GM23338 (cell line): ENCODE results near the gene FOXC2. TPM values are rescaled to one million over a fixed set of nuclear protein-coding genes. Genes with fewer than 3 reads are reported as not detected.

ENCODE experiments used
- ATAC-seq: fragments of 200-7000 bp; cut with Tn5 transposase; 3 replicates; pipeline ENCODE4 v1.9.1; 2020
- DNase-seq: peaks from one replicate; pipeline ENCODE4 v3.0.0-alpha.2; 2015; ENCODE audit warnings: low spot score
- H2AFZ ChIP-seq: fragments of 200-600 bp; sonication (generic); 2 replicates; pipeline ENCODE4 v1.8.0; 2016; ENCODE audit warnings: antibody characterized with exemption, mild to moderate bottlenecking, moderate library complexity
- H3F3A ChIP-seq: fragments of 200-600 bp; sonication (generic); replicated peaks from 2 replicates; pipeline ENCODE4 v1.8.0; 2017; ENCODE audit warnings: antibody characterized with exemption, mixed run types, low read depth
- H3K27ac ChIP-seq: fragments of 200-600 bp; sonication (generic); 2 replicates; pipeline ENCODE4 v1.6.1; 2016; ENCODE audit warnings: low read depth
- H3K27me3 ChIP-seq: fragments of 200-600 bp; sonication (generic); 2 replicates; pipeline ENCODE4 v1.8.0; 2016; ENCODE audit warnings: mild to moderate bottlenecking, mixed run types, moderate library complexity; ENCODE audit not compliant: insufficient read depth
- H3K36me3 ChIP-seq: fragments of 200-600 bp; sonication (generic); 2 replicates; pipeline ENCODE4 v1.8.0; 2016; ENCODE audit warnings: mild to moderate bottlenecking; ENCODE audit not compliant: insufficient read depth
- H3K4me1 ChIP-seq: fragments of 200-600 bp; sonication (generic); 2 replicates; pipeline ENCODE4 v1.8.0; 2016; ENCODE audit warnings: mild to moderate bottlenecking, moderate library complexity; ENCODE audit not compliant: insufficient read depth
- H3K4me2 ChIP-seq: fragments of 200-600 bp; sonication (generic); 2 replicates; pipeline ENCODE4 v1.7.1; 2017; ENCODE audit warnings: mixed run types
- H3K4me3 ChIP-seq: fragments of 200-600 bp; sonication (generic); 2 replicates; pipeline ENCODE4 v1.6.1; 2016; ENCODE audit warnings: mixed run types
- H3K79me2 ChIP-seq: fragments of 200-600 bp; sonication (generic); replicated peaks from 2 replicates; pipeline ENCODE4 v1.8.0; 2017; ENCODE audit warnings: mild to moderate bottlenecking; ENCODE audit not compliant: insufficient read depth
- H3K9me2 ChIP-seq: fragments of 200-600 bp; sonication (generic); 2 replicates; pipeline ENCODE4 v1.8.0; 2017; ENCODE audit not compliant: insufficient read depth
- H4K20me1 ChIP-seq: fragments of 200-600 bp; sonication (generic); replicated peaks from 2 replicates; pipeline ENCODE4 v1.8.0; 2017; ENCODE audit warnings: mild to moderate bottlenecking; ENCODE audit not compliant: insufficient read depth
- H3K27ac Mint-ChIP-seq: 2 replicates; pipeline ENCODE4 v1.8.0; 2020; ENCODE audit warnings: inconsistent platforms, mild to moderate bottlenecking, moderate library complexity, mixed read lengths
- H3K27me3 Mint-ChIP-seq: 3 replicates; pipeline ENCODE4 v1.8.0; 2022; ENCODE audit warnings: low read depth, mild to moderate bottlenecking, moderate library complexity, mixed read lengths, inconsistent platforms; ENCODE audit not compliant: insufficient read depth, poor library complexity
- H3K36me3 Mint-ChIP-seq: 3 replicates; pipeline ENCODE4 v1.8.0; 2021; ENCODE audit warnings: low read depth, mild to moderate bottlenecking, inconsistent platforms, moderate library complexity, mixed read lengths
- H3K4me1 Mint-ChIP-seq: 3 replicates; pipeline ENCODE4 v1.8.0; 2020; ENCODE audit warnings: mild to moderate bottlenecking, inconsistent platforms, mixed read lengths
- H3K4me3 Mint-ChIP-seq: 3 replicates; pipeline ENCODE4 v1.8.0; 2021; ENCODE audit warnings: moderate library complexity, mild to moderate bottlenecking, inconsistent platforms, mixed read lengths
- H3K9me3 Mint-ChIP-seq: 3 replicates; pipeline ENCODE4 v1.8.0; 2020; ENCODE audit warnings: moderate library complexity, mild to moderate bottlenecking, inconsistent platforms, mixed read lengths
- CREB1 ChIP-seq: fragments of 250-450 bp; sonication (Bioruptor Pico); IDR thresholded peaks from 2 replicates; pipeline ENCODE4 v1.5.0; 2020; ENCODE audit warnings: low read depth, mild to moderate bottlenecking, moderate library complexity
- EZH2 ChIP-seq: fragments of 200-600 bp; sonication (generic); IDR thresholded peaks from one replicate; pipeline ENCODE4 v1.8.0; 2017; ENCODE audit warnings: antibody characterized with exemption, mild to moderate bottlenecking, low read depth; ENCODE audit not compliant: unreplicated experiment
- EZH2phosphoT487 ChIP-seq: fragments of 200-600 bp; sonication (generic); IDR thresholded peaks from one replicate; pipeline ENCODE4 v1.8.1; 2018; ENCODE audit warnings: antibody characterized with exemption; ENCODE audit not compliant: unreplicated experiment
- STAT1 ChIP-seq: IDR thresholded peaks from one replicate; pipeline ENCODE4 v1.6.1; 2016; ENCODE audit warnings: antibody characterized with exemption; ENCODE audit not compliant: unreplicated experiment
- ZNF114 ChIP-seq: fragments of 250-450 bp; sonication (Bioruptor Pico); IDR thresholded peaks from 2 replicates; pipeline ENCODE4 v1.5.0; 2020; ENCODE audit warnings: mild to moderate bottlenecking, moderate library complexity
- polyA plus RNA-seq: library from polyadenylated mRNA; unstranded; fragments of >200 nt; fragmentation: Nextera tagmentation; extraction: Ambion mirVana; gene quantifications from 2 replicates; pipeline ENCODE4 v1.2.1, GENCODE V29; 2016
- total RNA-seq: library from RNA; depleted of rRNA; stranded (reverse); fragments of >200 nt; shearing (Covaris generic); gene quantifications from 2 replicates; pipeline ENCODE4 v1.2.3, GENCODE V29; 2014
- TF ChIP-seq, protein P1 (sequence below), 2 experiments: fragments of 200-600 bp in 1 of 2; sonication (generic) in 1 of 2; conservative IDR thresholded peaks; 2 replicates each; pipeline versions ENCODE4 v1.5.1 to v1.6.1; 2016 to 2017; ENCODE audit warnings: antibody characterized with exemption in 2 of 2, low read depth in 2 of 2, mild to moderate bottlenecking in 2 of 2, moderate library complexity in 1 of 2
- TF ChIP-seq, protein P2 (sequence below): fragments of 250-450 bp; sonication (Bioruptor Pico); IDR thresholded peaks from 2 replicates; pipeline ENCODE4 v1.5.0; 2020; ENCODE audit warnings: mild to moderate bottlenecking, moderate library complexity
- TF ChIP-seq, protein P3 (sequence below): IDR thresholded peaks from one replicate; pipeline ENCODE4 v1.6.1; 2018; ENCODE audit warnings: antibody characterized with exemption; ENCODE audit not compliant: unreplicated experiment

Gene FOXC2
- total and polyA plus RNA-seq, 2 experiments from 2014 or later = 0.16 TPM; not detected in 1

GRCh38 chr16:86578061-86578599 lies 11.5 kb downstream of the FOXC2 start, which contains the start of gene FOXL1:
FOXL1 (plus strand) TSS chr16:86578549; CDS start chr16:86578724, 175 bp downstream.
- no peak for TF ChIP-seq STAT1
- TF ChIP-seq EZH2 = peak; percentile 72
- no peak for TF ChIP-seq CREB1 (CRISPR knock-in tag)
- TF ChIP-seq ZNF114 (CRISPR knock-in tag) = no peak
- peak within 1 kb of the TSS; percentile 90 for H2AFZ ChIP-seq
- peaks cover 39% of the 10 kb centered on the region for H3K4me1 ChIP-seq

DNA sequence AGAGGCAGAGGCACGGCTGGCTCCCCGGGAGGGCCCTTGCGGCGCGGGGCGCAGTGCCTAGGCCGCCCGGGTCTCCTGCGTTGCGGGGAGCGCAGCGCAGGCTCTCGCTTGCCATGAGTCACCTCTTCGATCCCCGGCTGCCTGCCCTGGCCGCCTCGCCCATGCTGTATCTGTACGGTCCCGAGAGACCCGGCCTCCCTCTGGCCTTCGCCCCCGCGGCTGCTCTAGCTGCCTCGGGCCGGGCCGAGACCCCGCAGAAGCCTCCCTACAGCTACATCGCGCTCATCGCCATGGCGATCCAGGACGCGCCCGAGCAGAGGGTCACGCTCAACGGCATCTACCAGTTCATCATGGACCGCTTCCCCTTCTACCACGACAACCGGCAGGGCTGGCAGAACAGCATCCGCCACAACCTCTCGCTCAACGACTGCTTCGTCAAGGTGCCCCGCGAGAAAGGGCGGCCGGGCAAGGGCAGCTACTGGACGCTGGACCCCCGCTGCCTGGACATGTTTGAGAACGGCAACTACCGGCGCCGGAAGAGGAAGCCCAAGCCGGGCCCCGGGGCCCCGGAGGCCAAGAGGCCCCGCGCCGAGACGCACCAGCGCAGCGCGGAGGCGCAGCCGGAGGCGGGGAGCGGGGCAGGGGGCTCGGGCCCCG lies 12.1 kb downstream of the FOXC2 start:
- Mint-ChIP-seq H3K9me3 (no peaks in the 10 kb centered on the region; the same call in 2 of the 3 replicates), H3K27ac (no peak overlapping the region), H3K4me1 (peaks cover 48% of the 10 kb centered on the region), H3K36me3 (no peaks in the 10 kb centered on the region; the same call in 2 of the 3 replicates), H3K4me3 (peak overlapping the region; percentile 85), H3K27me3 (peaks cover 79% of the 10 kb centered on the region)
- peak; percentile 55 for DNase-seq
- H3K36me3 ChIP-seq = no peaks in the 10 kb centered on the region
- H3K4me3 ChIP-seq = peak overlapping the region; percentile 75
- H3K27me3 ChIP-seq = peaks cover 97% of the 10 kb centered on the region
- peak overlapping the region; percentile 93 for H3K4me2 ChIP-seq
- H4K20me1 ChIP-seq = peaks cover 14% of the 10 kb centered on the region; the same call in 1 of the 2 replicates
- peak; percentile 17 for ATAC-seq
- H3K9me2 ChIP-seq = no peaks in the 10 kb centered on the region
- H3K79me2 ChIP-seq = no peaks in the 10 kb centered on the region
- H3F3A ChIP-seq = peaks cover 7% of the 10 kb centered on the region
- peaks cover 35% of the 10 kb centered on the region for H3K4me1 ChIP-seq
- no peak overlapping the region for H3K27ac ChIP-seq
- H2AFZ ChIP-seq = peak overlapping the region; percentile 90; the same call in 1 of the 2 replicates
- TF ChIP-seq, protein P1, sequence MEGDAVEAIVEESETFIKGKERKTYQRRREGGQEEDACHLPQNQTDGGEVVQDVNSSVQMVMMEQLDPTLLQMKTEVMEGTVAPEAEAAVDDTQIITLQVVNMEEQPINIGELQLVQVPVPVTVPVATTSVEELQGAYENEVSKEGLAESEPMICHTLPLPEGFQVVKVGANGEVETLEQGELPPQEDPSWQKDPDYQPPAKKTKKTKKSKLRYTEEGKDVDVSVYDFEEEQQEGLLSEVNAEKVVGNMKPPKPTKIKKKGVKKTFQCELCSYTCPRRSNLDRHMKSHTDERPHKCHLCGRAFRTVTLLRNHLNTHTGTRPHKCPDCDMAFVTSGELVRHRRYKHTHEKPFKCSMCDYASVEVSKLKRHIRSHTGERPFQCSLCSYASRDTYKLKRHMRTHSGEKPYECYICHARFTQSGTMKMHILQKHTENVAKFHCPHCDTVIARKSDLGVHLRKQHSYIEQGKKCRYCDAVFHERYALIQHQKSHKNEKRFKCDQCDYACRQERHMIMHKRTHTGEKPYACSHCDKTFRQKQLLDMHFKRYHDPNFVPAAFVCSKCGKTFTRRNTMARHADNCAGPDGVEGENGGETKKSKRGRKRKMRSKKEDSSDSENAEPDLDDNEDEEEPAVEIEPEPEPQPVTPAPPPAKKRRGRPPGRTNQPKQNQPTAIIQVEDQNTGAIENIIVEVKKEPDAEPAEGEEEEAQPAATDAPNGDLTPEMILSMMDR (conservative IDR thresholded peaks at IDR 0.05; ENCODE audit: low read depth in 2 of 2) = no peak
- TF ChIP-seq, protein P2, sequence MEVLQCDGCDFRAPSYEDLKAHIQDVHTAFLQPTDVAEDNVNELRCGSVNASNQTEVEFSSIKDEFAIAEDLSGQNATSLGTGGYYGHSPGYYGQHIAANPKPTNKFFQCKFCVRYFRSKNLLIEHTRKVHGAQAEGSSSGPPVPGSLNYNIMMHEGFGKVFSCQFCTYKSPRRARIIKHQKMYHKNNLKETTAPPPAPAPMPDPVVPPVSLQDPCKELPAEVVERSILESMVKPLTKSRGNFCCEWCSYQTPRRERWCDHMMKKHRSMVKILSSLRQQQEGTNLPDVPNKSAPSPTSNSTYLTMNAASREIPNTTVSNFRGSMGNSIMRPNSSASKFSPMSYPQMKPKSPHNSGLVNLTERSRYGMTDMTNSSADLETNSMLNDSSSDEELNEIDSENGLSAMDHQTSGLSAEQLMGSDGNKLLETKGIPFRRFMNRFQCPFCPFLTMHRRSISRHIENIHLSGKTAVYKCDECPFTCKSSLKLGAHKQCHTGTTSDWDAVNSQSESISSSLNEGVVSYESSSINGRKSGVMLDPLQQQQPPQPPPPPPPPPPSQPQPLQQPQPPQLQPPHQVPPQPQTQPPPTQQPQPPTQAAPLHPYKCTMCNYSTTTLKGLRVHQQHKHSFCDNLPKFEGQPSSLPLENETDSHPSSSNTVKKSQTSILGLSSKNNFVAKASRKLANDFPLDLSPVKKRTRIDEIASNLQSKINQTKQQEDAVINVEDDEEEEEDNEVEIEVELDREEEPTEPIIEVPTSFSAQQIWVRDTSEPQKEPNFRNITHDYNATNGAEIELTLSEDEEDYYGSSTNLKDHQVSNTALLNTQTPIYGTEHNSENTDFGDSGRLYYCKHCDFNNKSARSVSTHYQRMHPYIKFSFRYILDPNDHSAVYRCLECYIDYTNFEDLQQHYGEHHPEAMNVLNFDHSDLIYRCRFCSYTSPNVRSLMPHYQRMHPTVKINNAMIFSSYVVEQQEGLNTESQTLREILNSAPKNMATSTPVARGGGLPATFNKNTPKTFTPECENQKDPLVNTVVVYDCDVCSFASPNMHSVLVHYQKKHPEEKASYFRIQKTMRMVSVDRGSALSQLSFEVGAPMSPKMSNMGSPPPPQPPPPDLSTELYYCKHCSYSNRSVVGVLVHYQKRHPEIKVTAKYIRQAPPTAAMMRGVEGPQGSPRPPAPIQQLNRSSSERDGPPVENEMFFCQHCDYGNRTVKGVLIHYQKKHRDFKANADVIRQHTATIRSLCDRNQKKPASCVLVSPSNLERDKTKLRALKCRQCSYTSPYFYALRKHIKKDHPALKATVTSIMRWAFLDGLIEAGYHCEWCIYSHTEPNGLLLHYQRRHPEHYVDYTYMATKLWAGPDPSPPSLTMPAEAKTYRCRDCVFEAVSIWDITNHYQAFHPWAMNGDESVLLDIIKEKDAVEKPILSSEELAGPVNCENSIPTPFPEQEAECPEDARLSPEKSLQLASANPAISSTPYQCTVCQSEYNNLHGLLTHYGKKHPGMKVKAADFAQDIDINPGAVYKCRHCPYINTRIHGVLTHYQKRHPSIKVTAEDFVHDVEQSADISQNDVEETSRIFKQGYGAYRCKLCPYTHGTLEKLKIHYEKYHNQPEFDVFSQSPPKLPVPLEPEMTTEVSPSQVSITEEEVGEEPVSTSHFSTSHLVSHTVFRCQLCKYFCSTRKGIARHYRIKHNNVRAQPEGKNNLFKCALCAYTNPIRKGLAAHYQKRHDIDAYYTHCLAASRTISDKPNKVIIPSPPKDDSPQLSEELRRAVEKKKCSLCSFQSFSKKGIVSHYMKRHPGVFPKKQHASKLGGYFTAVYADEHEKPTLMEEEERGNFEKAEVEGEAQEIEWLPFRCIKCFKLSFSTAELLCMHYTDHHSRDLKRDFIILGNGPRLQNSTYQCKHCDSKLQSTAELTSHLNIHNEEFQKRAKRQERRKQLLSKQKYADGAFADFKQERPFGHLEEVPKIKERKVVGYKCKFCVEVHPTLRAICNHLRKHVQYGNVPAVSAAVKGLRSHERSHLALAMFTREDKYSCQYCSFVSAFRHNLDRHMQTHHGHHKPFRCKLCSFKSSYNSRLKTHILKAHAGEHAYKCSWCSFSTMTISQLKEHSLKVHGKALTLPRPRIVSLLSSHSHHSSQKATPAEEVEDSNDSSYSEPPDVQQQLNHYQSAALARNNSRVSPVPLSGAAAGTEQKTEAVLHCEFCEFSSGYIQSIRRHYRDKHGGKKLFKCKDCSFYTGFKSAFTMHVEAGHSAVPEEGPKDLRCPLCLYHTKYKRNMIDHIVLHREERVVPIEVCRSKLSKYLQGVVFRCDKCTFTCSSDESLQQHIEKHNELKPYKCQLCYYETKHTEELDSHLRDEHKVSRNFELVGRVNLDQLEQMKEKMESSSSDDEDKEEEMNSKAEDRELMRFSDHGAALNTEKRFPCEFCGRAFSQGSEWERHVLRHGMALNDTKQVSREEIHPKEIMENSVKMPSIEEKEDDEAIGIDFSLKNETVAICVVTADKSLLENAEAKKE (CRISPR knock-in tag) = no peak
- TF ChIP-seq CREB1 (CRISPR knock-in tag) (no peak), EZH2phosphoT487 (peak; percentile 55)
- TF ChIP-seq, protein P3, sequence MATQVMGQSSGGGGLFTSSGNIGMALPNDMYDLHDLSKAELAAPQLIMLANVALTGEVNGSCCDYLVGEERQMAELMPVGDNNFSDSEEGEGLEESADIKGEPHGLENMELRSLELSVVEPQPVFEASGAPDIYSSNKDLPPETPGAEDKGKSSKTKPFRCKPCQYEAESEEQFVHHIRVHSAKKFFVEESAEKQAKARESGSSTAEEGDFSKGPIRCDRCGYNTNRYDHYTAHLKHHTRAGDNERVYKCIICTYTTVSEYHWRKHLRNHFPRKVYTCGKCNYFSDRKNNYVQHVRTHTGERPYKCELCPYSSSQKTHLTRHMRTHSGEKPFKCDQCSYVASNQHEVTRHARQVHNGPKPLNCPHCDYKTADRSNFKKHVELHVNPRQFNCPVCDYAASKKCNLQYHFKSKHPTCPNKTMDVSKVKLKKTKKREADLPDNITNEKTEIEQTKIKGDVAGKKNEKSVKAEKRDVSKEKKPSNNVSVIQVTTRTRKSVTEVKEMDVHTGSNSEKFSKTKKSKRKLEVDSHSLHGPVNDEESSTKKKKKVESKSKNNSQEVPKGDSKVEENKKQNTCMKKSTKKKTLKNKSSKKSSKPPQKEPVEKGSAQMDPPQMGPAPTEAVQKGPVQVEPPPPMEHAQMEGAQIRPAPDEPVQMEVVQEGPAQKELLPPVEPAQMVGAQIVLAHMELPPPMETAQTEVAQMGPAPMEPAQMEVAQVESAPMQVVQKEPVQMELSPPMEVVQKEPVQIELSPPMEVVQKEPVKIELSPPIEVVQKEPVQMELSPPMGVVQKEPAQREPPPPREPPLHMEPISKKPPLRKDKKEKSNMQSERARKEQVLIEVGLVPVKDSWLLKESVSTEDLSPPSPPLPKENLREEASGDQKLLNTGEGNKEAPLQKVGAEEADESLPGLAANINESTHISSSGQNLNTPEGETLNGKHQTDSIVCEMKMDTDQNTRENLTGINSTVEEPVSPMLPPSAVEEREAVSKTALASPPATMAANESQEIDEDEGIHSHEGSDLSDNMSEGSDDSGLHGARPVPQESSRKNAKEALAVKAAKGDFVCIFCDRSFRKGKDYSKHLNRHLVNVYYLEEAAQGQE = no peak

More at GRCh38 chr16:86578061-86578599, 11.5 kb downstream of the FOXC2 start, which contains the start of gene FOXL1:
- Histone ChIP-seq H3K4me2 (peak within 1 kb of the TSS; percentile 93), H3K4me3 (peak within 1 kb of the TSS; percentile 75), H3K36me3 (no peaks in the 10 kb centered on the region), H3F3A (peaks cover 7% of the 10 kb centered on the region), H3K27ac (no peak within 1 kb of the TSS), H3K9me2 (no peaks in the 10 kb centered on the region), H4K20me1 (peaks cover 18% of the 10 kb centered on the region), H3K27me3 (peaks cover 99% of the 10 kb centered on the region), H3K79me2 (no peaks in the 10 kb centered on the region)
- Mint-ChIP-seq H3K4me3 (peak within 1 kb of the TSS; percentile 85), H3K27me3 (peaks cover 86% of the 10 kb centered on the region), H3K9me3 (no peaks in the 10 kb centered on the region), H3K27ac (no peak within 1 kb of the TSS), H3K4me1 (peaks cover 54% of the 10 kb centered on the region), H3K36me3 (no peaks in the 10 kb centered on the region; the same call in 2 of the 3 replicates)
- ATAC-seq (peak; percentile 1; the same call in 2 of the 3 replicates), DNase-seq (no peak)
